Retinal pigment epithelial cell (primary cell): Measurements from ENCODE around the gene CADM1.

ENCODE experiments used
- DNase-seq: peaks from one replicate; pipeline ENCODE4 v3.0.0-alpha.2; 2010; ENCODE audit warnings: low read depth
- H3K4me3 ChIP-seq: 2 replicates; pipeline ENCODE4 v1.5.1; 2011; ENCODE audit warnings: mild to moderate bottlenecking, low read length, control low read depth, moderate library complexity
- CTCF ChIP-seq: conservative IDR thresholded peaks from 2 replicates; pipeline ENCODE4 v1.5.1; 2011; ENCODE audit warnings: low read depth, low read length, control low read depth, inconsistent platforms

The CADM1 gene

GRCh38 chr11:115124786-115125185 lies 379.4 kb downstream of the CADM1 start:
- no peak for DNase-seq
- no peak for TF ChIP-seq CTCF
- no peak overlapping the region for H3K4me3 ChIP-seq

GRCh38 chr11:115123641-115124040 lies 380.6 kb downstream of the CADM1 start:
- no peak overlapping the region for H3K4me3 ChIP-seq
- no peak for TF ChIP-seq CTCF
- DNase-seq, result no peak

GRCh38 chr11:115122274-115122673 lies 381.9 kb downstream of the CADM1 start:
- no peak for DNase-seq
- H3K4me3 ChIP-seq, result no peak overlapping the region
- no peak for TF ChIP-seq CTCF
